Lung (tissue), 12 donors: ENCODE results near the gene TOGARAM2. TPM values are rescaled to one million over a fixed set of nuclear protein-coding genes. Genes with fewer than 3 reads are reported as not detected.

Source experiments
- ATAC-seq: fragments of 200-7000 bp; cut with Tn5 transposase; one replicate; pipeline ENCODE4 v1.9.1; 2020; ENCODE audit warnings: moderate number of reproducible peaks; ENCODE audit not compliant: insufficient read depth, low FRiP score
- DNase-seq, 3 donors: peaks; one replicate each; pipeline ENCODE4 v3.0.0-alpha.2; 2013 to 2017
- H3K27ac ChIP-seq, 2 donors: one replicate each; pipeline ENCODE4 v1.5.1; 2013; ENCODE audit warnings: mild to moderate bottlenecking in 2 of 2, moderate library complexity in 2 of 2, control low read depth in 1 of 2, inconsistent platforms in 1 of 2, low read depth in 1 of 2, low read length in 1 of 2
- H3K27me3 ChIP-seq, 3 donors: one replicate each; pipeline ENCODE4 v1.5.1; 2013; ENCODE audit warnings: low read length in 2 of 3; ENCODE audit not compliant: control insufficient read depth in 3 of 3, insufficient read depth in 3 of 3
- H3K36me3 ChIP-seq, 4 donors: one replicate each; pipeline ENCODE4 v1.5.1; 2013; ENCODE audit warnings: low read length in 4 of 4, mild to moderate bottlenecking in 1 of 4, moderate library complexity in 1 of 4; ENCODE audit not compliant: control insufficient read depth in 4 of 4, insufficient read depth in 4 of 4
- H3K4me1 ChIP-seq, 5 donors: one replicate each; pipeline ENCODE4 v1.5.1; 2013; ENCODE audit warnings: low read length in 5 of 5, mild to moderate bottlenecking in 2 of 5, moderate library complexity in 1 of 5; ENCODE audit not compliant: control insufficient read depth in 5 of 5, insufficient read depth in 5 of 5
- H3K4me3 ChIP-seq: one replicate; pipeline ENCODE4 v1.5.1; 2013; ENCODE audit warnings: mild to moderate bottlenecking, control low read depth, moderate library complexity
- H3K9ac ChIP-seq, 2 donors: one replicate each; pipeline ENCODE4 v1.5.1; 2013; ENCODE audit warnings: low read length in 2 of 2, control low read depth in 1 of 2; ENCODE audit not compliant: insufficient read depth in 1 of 2
- H3K9me3 ChIP-seq, 4 donors: one replicate each; pipeline ENCODE4 v1.5.1; 2013; ENCODE audit warnings: low read length in 3 of 4, mild to moderate bottlenecking in 1 of 4, moderate library complexity in 1 of 4; ENCODE audit not compliant: control insufficient read depth in 4 of 4, insufficient read depth in 3 of 4
- CTCF ChIP-seq: IDR thresholded peaks from 2 replicates; pipeline ENCODE4 v1.5.1; 2012; ENCODE audit warnings: mild to moderate bottlenecking; ENCODE audit errors: control extremely low read depth, extremely low read depth
- WGBS, 2 donors: extraction: QIAGEN DNeasy Blood & Tissue Kit; methylation state at CpG; one replicate each; pipeline ENCODE4 v1.1.7; 2013; 5-methylcytosine and 5-hydroxymethylcytosine counted together
- polyA plus RNA-seq, 2 donors: library from polyadenylated mRNA; stranded (reverse); fragments of 200-250 nt; gene quantifications; one replicate each; pipeline ENCODE4 v1.2.1, GENCODE V29; 2013
- total RNA-seq, 2 donors: library from RNA; depleted of rRNA in 1 of 2; stranded (reverse); fragments of >200 nt in 1 of 2; gene quantifications; one replicate each; pipeline ENCODE4 v1.2.1, GENCODE V29; 2014 to 2021
- donor health status: control.
- donor health status: control.
- donor health status: Bipolar disorder and iron deficiency.
- donor health status: healthy.
- donor health status: DM: yes; HTN: yes; CAD: no.

The TOGARAM2 gene
- total and polyA plus RNA-seq, 4 donors: 7.0 to 19.8 (median 8.6) TPM

DNA sequence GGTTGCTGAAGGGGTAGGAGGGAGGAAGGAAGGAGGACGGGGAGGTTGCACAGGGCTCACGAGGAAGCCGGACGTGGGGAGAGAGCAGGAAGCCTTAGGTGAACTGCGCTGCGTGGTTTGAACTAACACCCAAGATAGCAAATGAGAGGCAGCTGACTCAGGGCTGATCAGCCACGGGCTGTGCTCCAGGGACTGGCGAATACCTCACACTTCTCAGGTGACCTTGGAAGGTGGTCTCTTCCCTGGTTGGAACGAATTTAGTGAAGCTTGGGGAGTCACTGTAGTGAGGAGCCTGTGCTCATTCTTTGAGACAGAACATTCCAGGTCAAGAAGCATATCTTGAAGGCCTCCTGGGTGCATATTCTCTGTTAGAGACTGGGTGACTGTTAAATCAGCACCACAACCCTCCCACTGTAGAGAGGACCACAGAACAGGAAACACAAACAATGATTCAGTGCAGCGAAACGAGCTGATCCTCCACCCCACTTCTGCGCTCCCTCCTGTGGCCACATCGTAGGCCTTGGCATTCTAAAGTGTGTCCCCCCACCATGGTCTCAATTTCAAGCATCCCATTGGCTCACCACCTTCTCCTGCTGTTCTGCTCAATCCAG is 33.8 kb downstream of the TOGARAM2 start:
- 18 to 48% methylated on average over 13 of the region's 13 CpGs for WGBS, 2 donors

GRCh38 chr2:29015701-29016470 is 34.8 kb downstream of the TOGARAM2 start:
- H3K27me3 ChIP-seq: no peaks in the 10 kb centered on the region
- H3K4me3 ChIP-seq: no peak overlapping the region
- no peaks in the 10 kb centered on the region for H3K9me3 ChIP-seq
- peak overlapping the region in 1 of 2 donors; percentile 84 for H3K27ac ChIP-seq
- H3K9ac ChIP-seq: no peak overlapping the region
- DNase-seq: no peak
- H3K36me3 ChIP-seq: no peaks in the 10 kb centered on the region
- WGBS, 2 donors: 76 to 81% methylated on average over 17 of the region's 17 CpGs
- peaks cover 1 to 16% (median 11%) of the 10 kb centered on the region in 5 donors for H3K4me1 ChIP-seq
- ATAC-seq: no peak
- no peak for TF ChIP-seq CTCF

More for the DNA sequence above, 33.8 kb downstream of the TOGARAM2 start:
- no peak for TF ChIP-seq CTCF
- ATAC-seq: no peak
- Histone ChIP-seq H3K9ac (no peak overlapping the region), H3K9me3 (no peaks in the 10 kb centered on the region), H3K36me3 (no peaks in the 10 kb centered on the region), H3K4me1 (peaks cover 3 to 20% (median 13%) of the 10 kb centered on the region in 5 donors), H3K27ac (peak overlapping the region in 1 of 2 donors; percentile 84), H3K27me3 (no peaks in the 10 kb centered on the region), H3K4me3 (no peak overlapping the region)
- DNase-seq: no peak

- peaks cover 0 to 10% (median 5%) of the 10 kb centered on the region in 5 donors for H3K4me1 ChIP-seq
- 44 to 51% methylated on average over 5 of the region's 5 CpGs for WGBS, 2 donors
- no peak overlapping the region for H3K4me3 ChIP-seq
- no peaks in the 10 kb centered on the region for H3K27me3 ChIP-seq
- ATAC-seq (no peak), DNase-seq (peak in 1 of 3 donors; percentile 22)
- H3K36me3 ChIP-seq: no peaks in the 10 kb centered on the region
- no peak for TF ChIP-seq CTCF
- peak overlapping the region; percentile 23 to 84 for H3K27ac ChIP-seq
- H3K9ac ChIP-seq: no peak overlapping the region
- no peaks in the 10 kb centered on the region for H3K9me3 ChIP-seq
Measured at GRCh38 chr2:29016504-29016903, 35.4 kb downstream of the TOGARAM2 start.
